K562 (cell line): Measurements from ENCODE around the gene CSMD2. TPM values are rescaled to one million over a fixed set of nuclear protein-coding genes. Genes with fewer than 3 reads are reported as not detected.

ENCODE experiments used
- ATAC-seq: fragments of 200-7000 bp; cut with Tn5 transposase; 3 replicates; pipeline ENCODE4 v1.9.1; 2020; ENCODE audit warnings: moderate library complexity
- BruUV-seq: library from RNA; stranded (reverse); fragments of 400-500 nt; replicated peaks from 2 replicates; lab custom pipeline; 2021; lab: Mats Ljungman, UMichigan
- CTCF ChIA-PET: fragments of 300-600 bp; formaldehyde crosslinking; extraction: SDS; loops from one replicate; lab custom pipeline; 2021; ENCODE audit warnings: low intra/inter-chr PET ratio; lab: Yijun Ruan, JAX
- POLR2A ChIA-PET: fragments of 300-600, 350-650 bp; sonication (Branson Sonifier 250); formaldehyde crosslinking; extraction: SDS; loops from one replicate; lab custom pipeline; 2021; ENCODE audit warnings: antibody characterized with exemption, inconsistent platforms; lab: Yijun Ruan, JAX
- DNase-seq, 4 experiments: peaks; one replicate each; pipeline versions ENCODE4 v3.0.0 to v3.0.0-alpha.2; 2011 to 2018; ENCODE audit warnings: low spot score in 3 of 4, mixed read lengths in 3 of 4; ENCODE audit errors: extremely low read depth in 1 of 4
- FAIRE-seq: peaks from 2 replicates; lab custom pipeline; 2011; peaks lifted over from hg19 to GRCh38; lab: Jason Lieb, UNC
- H2AFZ ChIP-seq: 2 replicates; pipeline ENCODE4 v1.6.0; 2011; ENCODE audit warnings: low read depth, low read length, control low read depth, inconsistent platforms
- H3K27ac ChIP-seq: fragments of 200-600 bp; 3 replicates; pipeline ENCODE4 v1.8.0; 2011; ENCODE audit warnings: low read depth, mild to moderate bottlenecking, control low read depth, inconsistent platforms, low read length, moderate library complexity, mixed read lengths; ENCODE audit errors: extremely low read depth
- H3K27me3 ChIP-seq, 2 experiments: fragments of 300-600 bp in 1 of 2; 2 replicates in 1 of 2; 3 replicates in 1 of 2; pipeline versions ENCODE4 v1.6.0 to v1.8.0; 2011; ENCODE audit warnings: inconsistent platforms in 2 of 2, low read length in 2 of 2, mild to moderate bottlenecking in 1 of 2, mixed read lengths in 1 of 2, moderate library complexity in 1 of 2; ENCODE audit not compliant: control insufficient read depth in 2 of 2, insufficient read depth in 2 of 2
- H3K36me3 ChIP-seq: fragments of 300-600 bp; 3 replicates; pipeline ENCODE4 v1.8.0; 2011; ENCODE audit warnings: mild to moderate bottlenecking, low read length, inconsistent platforms; ENCODE audit not compliant: control insufficient read depth, insufficient read depth
- H3K4me1 ChIP-seq, 2 experiments: fragments of 200-600 bp in 1 of 2; replicated peaks in 1 of 2; 2 replicates in 1 of 2; 3 replicates in 1 of 2; pipeline versions ENCODE4 v1.5.1 to v1.8.0; 2011; ENCODE audit warnings: inconsistent platforms in 2 of 2, low read length in 2 of 2, mild to moderate bottlenecking in 1 of 2, mixed read lengths in 1 of 2, moderate library complexity in 1 of 2; ENCODE audit not compliant: control insufficient read depth in 2 of 2, insufficient read depth in 2 of 2
- H3K4me2 ChIP-seq: 2 replicates; pipeline ENCODE4 v1.6.1; 2011; ENCODE audit warnings: low read length, control low read depth, inconsistent platforms, mixed read lengths; ENCODE audit not compliant: insufficient read depth
- H3K4me3 ChIP-seq: fragments of 200-600 bp; sonication (generic), shearing (Covaris generic); 2 replicates; pipeline ENCODE4 v1.5.1; 2016; ENCODE audit warnings: control low read depth, inconsistent platforms
- H3K79me2 ChIP-seq: fragments of 200-600 bp; 3 replicates; pipeline ENCODE4 v1.8.0; 2011; ENCODE audit warnings: low read length, inconsistent platforms; ENCODE audit not compliant: control insufficient read depth, insufficient read depth
- H3K9ac ChIP-seq, 2 experiments: 2 replicates each; pipeline versions ENCODE4 v1.6.0 to v1.6.1; 2011; ENCODE audit warnings: low read depth in 2 of 2, low read length in 2 of 2, control low read depth in 1 of 2, inconsistent platforms in 1 of 2, mild to moderate bottlenecking in 1 of 2, mixed read lengths in 1 of 2; ENCODE audit not compliant: insufficient read depth in 1 of 2
- H3K9me1 ChIP-seq: one replicate; pipeline ENCODE4 v1.6.0; 2011; ENCODE audit warnings: inconsistent platforms, mild to moderate bottlenecking, low read length, moderate library complexity; ENCODE audit not compliant: control insufficient read depth, insufficient read depth
- H3K9me3 ChIP-seq: replicated peaks from 2 replicates; pipeline ENCODE4 v1.5.1; 2011; ENCODE audit warnings: low read depth, low read length, inconsistent platforms; ENCODE audit not compliant: control insufficient read depth, insufficient read depth
- H4K20me1 ChIP-seq: replicated peaks from 2 replicates; pipeline ENCODE4 v1.6.1; 2011; ENCODE audit warnings: low read length, inconsistent platforms, mixed read lengths; ENCODE audit not compliant: control insufficient read depth, insufficient read depth
- ARID3B ChIP-seq: fragments of 250-450 bp; sonication (Bioruptor Pico); IDR thresholded peaks from 2 replicates; pipeline ENCODE4 v1.4.0; 2020; ENCODE audit warnings: borderline replicate concordance
- ASH1L ChIP-seq: fragments of 450-650 bp; IDR thresholded peaks from 2 replicates; pipeline ENCODE4 v1.6.1; 2018; ENCODE audit warnings: borderline replicate concordance, mild to moderate bottlenecking, low read depth; ENCODE audit not compliant: partially characterized antibody
- ETS1 ChIP-seq: conservative IDR thresholded peaks from 2 replicates; pipeline ENCODE4 v1.6.1; 2011; ENCODE audit warnings: low read depth, mild to moderate bottlenecking, low read length; ENCODE audit not compliant: control insufficient read depth
- GTF2F1 ChIP-seq: IDR thresholded peaks from 2 replicates; pipeline ENCODE4 v1.6.1; 2011; ENCODE audit warnings: low read depth, low read length, improper control_type of control experiment
- HINFP ChIP-seq: fragments of 450-650 bp; conservative IDR thresholded peaks from 2 replicates; pipeline ENCODE4 v1.6.1; 2016; ENCODE audit warnings: missing genetic modification characterization, low read depth, mild to moderate bottlenecking, control low read depth, missing compliant biosample characterization
- HMGXB4 ChIP-seq: sonication (generic); formaldehyde crosslinking; IDR thresholded peaks from 2 replicates; pipeline ENCODE4 v1.8.1; 2023; ENCODE audit warnings: mild to moderate bottlenecking, missing genetic modification reagents
- KDM1A ChIP-seq, 2 experiments: fragments of 450-650 bp; IDR thresholded peaks; 2 replicates each; pipeline ENCODE4 v1.6.1; 2016; ENCODE audit warnings: mild to moderate bottlenecking in 2 of 2
- NCOR1 ChIP-seq: fragments of 450-650 bp; IDR thresholded peaks from 2 replicates; pipeline ENCODE4 v1.6.1; 2016; ENCODE audit warnings: mild to moderate bottlenecking, moderate library complexity
- PHB ChIP-seq: fragments of 250-450 bp; sonication (Bioruptor Pico); IDR thresholded peaks from 2 replicates; pipeline ENCODE4 v1.5.0; 2021
- ZNF512 ChIP-seq: IDR thresholded peaks from 2 replicates; pipeline ENCODE4 v1.6.1; 2016; ENCODE audit warnings: missing genetic modification characterization, missing compliant biosample characterization
- WGBS: fragments of 100-300 bp; shearing (Covaris generic); methylation state at CpG from one replicate; pipeline ENCODE4 v1.1.6; 2016; ENCODE audit warnings: low coverage, mixed read lengths; ENCODE audit not compliant: insufficient coverage; ENCODE audit errors: missing lambda C conversion rate; 5-methylcytosine and 5-hydroxymethylcytosine counted together
- in situ Hi-C: fragments of 300-500 bp; cut with MboI; formaldehyde crosslinking; loops from 4 replicates; pipeline ENCODE4 v1.15.0; 2018; ENCODE audit warnings: inconsistent platforms, mixed read lengths
- intact Hi-C: fragments of 100-400 bp; cut with micrococcal nuclease; formaldehyde crosslinking; loops from 2 replicates; pipeline ENCODE4 v1.14.2; 2022
- polyA plus RNA-seq, 8 experiments: library from polyadenylated mRNA; depleted of rRNA in 4 of 8; stranded (reverse) in 5 of 8; unstranded in 3 of 8; fragments of >200 nt; fragmentation: Nextera tagmentation in 2 of 8; fragmentation: Illumina TruSeq in 1 of 8; extraction: Ambion mirVana in 2 of 8; extraction: Trizol in 1 of 8; gene quantifications; 2 replicates each; pipeline versions ENCODE4 v1.2.1 to v1.2.3, GENCODE V29; 2011 to 2014; ENCODE audit warnings: inconsistent platforms in 1 of 8, missing spikeins in 1 of 8
- total RNA-seq, 7 experiments: library from RNA; depleted of rRNA in 6 of 7; stranded (reverse); fragments of >200 nt in 6 of 7; fragmentation: Illumina TruSeq in 2 of 7; extraction: Trizol in 2 of 7; gene quantifications; 2 replicates each; pipeline versions ENCODE4 v1.2.1 to v1.2.3, GENCODE V29; 2011 to 2021; ENCODE audit warnings: low replicate concordance in 1 of 7

CSMD2 gene
- total and polyA plus RNA-seq, 9 of the 15 experiments (the other 6 are each of a cell fraction or from before 2014, with no cell fraction given), result not detected

GRCh38 chr1:33615546-33615945 is 549.5 kb downstream of the CSMD2 start:
- no peaks in the 10 kb centered on the region for H3K36me3 ChIP-seq
- no peaks in the 10 kb centered on the region for H3K9me1 ChIP-seq
- no peaks in the 10 kb centered on the region for H3K79me2 ChIP-seq
- ChIA-PET CTCF (no interaction called here), POLR2A (interaction anchor here (0.7 kb wide), 1 partner anchor 541 kb away, joined by 3 read pairs; no protein-coding TSS in a partner anchor)
- H3K9me3 ChIP-seq, result no peaks in the 10 kb centered on the region
- TF ChIP-seq ARID3B (CRISPR knock-in tag), result no peak
- TF ChIP-seq ASH1L, result no peak
- TF ChIP-seq KDM1A (IDR thresholded peaks at IDR 0.05), result no peak
- TF ChIP-seq ZNF512 (tag), result no peak
- TF ChIP-seq ETS1, result no peak
- TF ChIP-seq HMGXB4 (CRISPR knock-in tag), result no peak
- TF ChIP-seq HINFP (tag), result no peak
- TF ChIP-seq NCOR1, result no peak
- TF ChIP-seq GTF2F1, result no peak
- no peak for TF ChIP-seq PHB (CRISPR knock-in tag)
- no peak for ATAC-seq
- no peaks in the 10 kb centered on the region for H3K4me1 ChIP-seq
- in situ Hi-C loops (loop anchor here (25.0 kb wide), 1 partner anchor 728 kb away; the partner anchor contains the start of gene HPCA), intact Hi-C loops (loop anchor here (10.0 kb wide), 1 partner anchor 401 kb away; no protein-coding TSS in a partner anchor)
- H2AFZ ChIP-seq, result no peak overlapping the region
- H3K27ac ChIP-seq, result no peak overlapping the region
- no TSS peak for BruUV-seq
- no peak overlapping the region for H3K9ac ChIP-seq
- H4K20me1 ChIP-seq, result 0 out of 2 replicates have a peak, but pooled peaks cover 3% of the 10 kb centered on the region
- WGBS, result under 1% methylated on average over 7 of the region's 7 CpGs
- H3K4me2 ChIP-seq, result no peak overlapping the region
- peaks cover 5 to 35% of the 10 kb centered on the region in 2 experiments for H3K27me3 ChIP-seq
- no peak overlapping the region for H3K4me3 ChIP-seq
- FAIRE-seq, result no peak
- DNase-seq, result no peak
